UCSD-AML1 (cell line): ENCODE measurements around the gene HOXC6.

Experiments used
- DNase-seq: peaks from one replicate; lab custom pipeline; 2025; ENCODE audit not compliant: unreplicated experiment; lab: John Stamatoyannopoulos, UW

HOXC6 gene

GRCh38 chr12:54012631-54013409, 15.4 kb upstream of the HOXC6 start:
- no peak for DNase-seq

- no peak for DNase-seq
Observed at GRCh38 chr12:54014377-54015017, 13.7 kb upstream of the HOXC6 start.

- no peak for DNase-seq
Observed at GRCh38 chr12:54015018-54015931, 13.0 kb upstream of the HOXC6 start.

DNA sequence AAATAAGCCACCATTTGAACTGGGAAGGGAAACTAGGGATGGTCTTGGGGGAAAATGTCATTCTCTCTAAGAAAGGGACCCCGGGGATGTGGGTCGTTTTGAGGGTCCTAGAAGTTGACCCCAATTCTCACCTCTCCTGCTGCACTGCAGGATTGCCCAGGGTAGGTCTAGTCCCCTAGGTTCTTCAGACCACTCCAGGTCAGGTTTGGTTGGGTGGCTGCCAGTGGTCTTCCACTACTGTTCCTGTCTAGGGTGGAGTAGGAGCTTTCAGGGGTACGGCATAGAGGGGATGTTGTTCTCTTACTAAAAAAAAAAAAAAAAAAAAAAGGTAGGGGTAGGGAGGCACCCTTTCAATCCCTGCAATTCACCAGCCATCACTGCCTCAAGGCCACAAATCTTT, 12.2 kb upstream of the HOXC6 start:
- DNase-seq = no peak

DNA sequence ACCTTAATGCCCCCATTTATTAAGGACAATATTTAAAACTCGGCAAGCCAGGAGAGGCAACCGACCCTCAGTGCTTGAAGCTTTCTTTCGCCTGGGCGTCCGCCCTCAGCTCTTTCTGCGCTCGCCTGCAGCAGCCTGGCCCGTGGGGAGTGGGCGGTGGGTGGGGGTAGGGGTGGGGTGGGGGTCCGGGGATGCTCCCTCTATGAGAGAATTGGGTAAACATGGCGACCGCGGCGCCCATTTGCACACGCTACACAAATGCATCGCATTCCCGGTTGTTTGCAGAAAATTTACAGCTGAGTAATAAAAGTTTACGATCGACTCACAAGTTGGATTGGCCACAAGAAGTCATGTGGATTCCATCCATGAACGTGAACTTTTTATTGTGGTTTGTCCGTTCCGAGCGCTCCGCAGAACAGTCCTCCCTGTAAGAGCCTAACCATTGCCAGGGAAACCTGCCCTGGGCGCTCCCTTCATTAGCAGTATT, 11.7 kb upstream of the HOXC6 start:
- DNase-seq = no peak

GRCh38 chr12:54017027-54017788, 11.0 kb upstream of the HOXC6 start:
- no peak for DNase-seq

DNA sequence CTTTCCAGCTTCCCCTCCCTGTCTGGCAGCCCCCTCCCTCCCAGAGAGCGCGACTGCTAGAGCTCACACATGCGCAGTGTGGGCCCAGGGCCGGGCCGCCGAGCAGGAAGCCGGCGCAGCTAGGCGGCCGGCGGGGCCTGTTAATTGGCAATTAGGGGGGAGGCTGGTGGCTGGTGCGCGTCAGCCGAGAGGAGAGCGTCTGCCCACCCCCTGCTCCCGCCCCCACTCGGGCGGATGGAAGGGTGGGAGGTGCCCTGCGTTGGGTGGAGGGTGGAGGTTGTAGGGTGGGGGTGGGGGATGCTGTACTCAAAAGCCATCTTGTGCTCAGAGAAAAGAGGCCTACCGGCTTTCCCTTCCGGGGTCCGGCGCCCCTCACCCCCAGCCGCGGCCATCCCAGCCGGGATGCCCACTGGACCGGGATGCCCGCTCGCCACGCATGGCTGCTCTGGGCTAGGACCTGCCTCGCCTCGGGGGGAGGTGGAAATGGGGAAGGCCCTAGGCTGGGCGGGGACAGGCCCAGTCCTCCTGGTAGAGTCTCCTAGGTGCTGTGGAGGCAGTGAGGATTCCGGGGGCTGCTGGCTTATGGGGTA, 10.3 kb upstream of the HOXC6 start:
- DNase-seq = peak; percentile 68

GRCh38 chr12:54018468-54018984, 9.7 kb upstream of the HOXC6 start:
- no peak for DNase-seq

DNA sequence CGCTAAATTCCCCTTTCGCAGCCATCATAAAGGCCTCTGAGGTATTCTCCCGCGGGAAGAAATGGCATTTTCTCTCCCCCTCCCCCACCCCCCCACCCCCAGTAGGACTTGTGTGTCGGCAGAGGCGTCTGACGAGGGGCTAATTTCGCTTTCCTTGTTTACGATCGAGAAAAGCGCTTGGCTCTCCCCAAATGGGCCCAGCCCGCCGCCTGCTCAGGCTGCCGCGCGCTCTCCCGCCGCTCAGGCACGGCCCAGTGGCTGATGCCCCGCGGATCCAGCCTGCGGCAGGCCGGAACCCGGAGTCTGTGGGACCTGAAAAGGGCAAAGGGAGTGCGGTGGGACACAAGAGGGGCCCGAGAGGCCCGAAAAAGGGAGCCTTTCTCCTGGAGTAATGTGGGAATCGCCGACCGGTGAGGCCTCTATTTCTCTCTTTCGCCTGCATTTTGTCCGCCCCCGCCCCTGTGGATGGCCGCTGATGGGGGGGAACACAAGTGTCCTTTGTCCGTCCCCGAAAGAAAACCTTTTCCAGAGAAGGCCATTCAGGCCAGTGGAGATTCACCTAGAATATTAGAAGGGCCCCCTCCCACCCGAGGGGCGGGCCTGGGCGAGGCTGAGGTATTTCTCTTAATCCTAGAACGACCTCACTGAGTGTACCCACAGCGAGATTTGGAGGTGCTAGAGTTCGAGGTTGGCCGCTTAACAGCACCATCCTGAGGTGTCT, 9.0 kb upstream of the HOXC6 start:
- DNase-seq = no peak

DNA sequence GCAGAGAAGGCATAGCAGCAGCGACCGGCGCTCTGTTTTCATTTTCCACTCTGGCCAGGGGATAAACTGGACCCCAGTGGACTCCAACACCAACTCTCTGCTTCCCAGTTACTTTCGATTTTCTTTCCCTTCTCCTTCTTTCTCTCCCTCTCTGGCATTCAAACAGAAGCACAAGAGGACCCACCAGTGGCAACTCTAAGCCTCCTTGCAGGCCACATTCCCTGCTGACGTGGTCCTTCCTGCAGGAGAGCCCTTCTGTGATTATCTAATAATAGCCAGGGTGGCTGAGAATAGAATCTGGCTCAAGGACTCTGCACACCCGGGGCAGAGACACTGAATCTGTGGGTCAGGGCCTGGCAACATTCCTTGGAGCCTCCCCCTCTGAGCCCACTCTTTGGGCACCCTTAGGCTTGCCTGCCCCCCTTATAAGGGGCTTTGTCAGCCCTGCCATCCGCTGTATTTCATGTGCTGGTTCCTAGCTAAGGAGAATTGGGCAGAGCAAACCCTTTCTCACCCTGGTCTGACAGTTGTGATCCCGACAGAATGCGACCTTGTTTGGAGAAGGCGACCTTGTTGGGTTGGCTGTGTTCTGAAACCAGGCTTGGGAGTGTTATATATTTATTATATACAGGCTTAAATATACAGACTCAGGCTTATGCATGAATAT, 8.2 kb upstream of the HOXC6 start:
- no peak for DNase-seq

- no peak for DNase-seq
Observed at GRCh38 chr12:54020591-54021405, 7.4 kb upstream of the HOXC6 start.

- no peak for DNase-seq
Observed at GRCh38 chr12:54021432-54022013, 6.7 kb upstream of the HOXC6 start.

- DNase-seq = no peak
Observed at GRCh38 chr12:54022960-54023884, 5.0 kb upstream of the HOXC6 start.

DNA sequence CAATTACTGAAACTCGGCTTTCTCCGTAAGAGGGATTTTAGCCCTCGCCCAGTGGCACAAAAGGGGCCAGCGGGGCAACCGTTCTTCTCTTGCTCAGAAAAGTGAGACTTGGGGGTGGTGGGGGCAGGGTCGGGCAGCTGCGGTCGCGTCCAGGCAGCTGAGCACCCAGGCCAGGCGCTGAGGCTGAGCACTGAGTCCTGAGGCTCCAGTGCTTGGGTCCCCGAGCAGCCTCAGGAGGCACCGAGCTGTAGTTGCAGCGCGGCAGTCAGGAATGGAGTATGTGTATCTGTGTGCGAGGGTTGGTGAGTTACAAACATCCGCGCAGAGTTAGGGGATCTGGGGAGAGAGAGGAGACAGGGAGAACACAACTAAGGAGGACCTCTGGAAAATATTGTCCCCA, 4.1 kb upstream of the HOXC6 start:
- no peak for DNase-seq

DNA sequence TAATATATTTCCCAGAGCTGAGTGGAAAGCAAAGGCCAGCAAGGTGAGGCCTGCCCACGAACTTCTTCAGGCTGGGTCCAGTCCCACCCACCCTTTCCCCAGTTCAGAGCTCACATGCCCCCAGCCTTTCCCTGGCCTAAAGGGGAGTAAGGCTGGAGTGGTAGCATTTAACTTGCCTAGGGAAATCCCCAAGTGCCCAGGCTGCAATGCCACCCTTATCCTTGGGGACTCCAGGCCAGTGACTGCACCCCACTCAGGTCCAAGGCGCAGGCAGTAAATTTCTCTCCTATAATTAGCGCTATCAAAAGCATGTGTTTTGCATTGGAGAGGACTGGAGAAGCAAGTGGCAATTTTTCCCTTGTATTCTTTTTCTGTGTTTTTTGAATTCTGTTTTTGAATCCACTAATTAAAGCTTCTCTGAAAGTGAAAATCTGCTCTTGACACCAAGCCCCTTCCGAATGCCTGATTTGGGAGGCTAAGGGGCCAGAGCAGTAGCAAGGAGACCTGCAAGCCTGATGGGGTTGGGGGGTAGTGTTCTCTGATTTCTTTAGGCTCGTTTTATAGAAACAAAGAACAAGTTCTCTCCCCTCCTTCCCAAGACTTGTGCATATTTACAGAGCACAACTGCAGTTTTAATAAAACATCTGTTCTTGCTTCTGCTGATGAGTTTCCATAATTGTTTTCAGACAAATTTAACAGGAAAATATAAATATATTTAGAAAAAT, 3.5 kb upstream of the HOXC6 start:
- no peak for DNase-seq
